Stimulated activated CD8-positive, alpha-beta memory T cell treated with anti-CD3 and anti-CD28 coated beads, Interleukin-4, amount 100 ng/mL, for 1 hour (primary cell): ENCODE data around the gene AMD1.
"Not testable (repeated sequence)": the region's sequence is repeated elsewhere in the genome, so short reads cannot be mapped to it uniquely, and the experiment has no call there.

ENCODE experiments used
- DNase-seq, 2 donors: peaks; one replicate each; pipeline ENCODE4 v3.0.0-alpha.2; 2020; ENCODE audit warnings: low read depth in 2 of 2, low spot score in 1 of 2

AMD1 gene

DNA sequence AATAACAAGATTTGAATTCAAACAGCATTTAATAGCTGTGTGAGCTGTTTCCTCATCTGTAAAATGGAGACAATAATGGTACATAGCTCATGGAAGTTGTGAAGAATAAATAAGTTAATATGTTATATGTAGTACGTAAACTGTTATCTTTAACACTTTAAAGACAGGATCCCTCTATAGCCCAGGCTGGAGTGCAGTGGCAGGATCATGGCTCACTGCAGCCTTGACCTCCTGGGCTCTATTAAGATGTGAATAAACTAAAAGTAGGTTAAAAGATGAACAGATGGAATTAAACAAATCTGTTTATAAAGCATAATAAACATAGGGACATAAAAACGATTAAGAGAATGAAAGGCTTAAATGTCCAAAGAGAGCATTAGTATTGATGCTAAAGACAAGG is 3.0 kb downstream of the AMD1 start:
- no peak for DNase-seq

DNA sequence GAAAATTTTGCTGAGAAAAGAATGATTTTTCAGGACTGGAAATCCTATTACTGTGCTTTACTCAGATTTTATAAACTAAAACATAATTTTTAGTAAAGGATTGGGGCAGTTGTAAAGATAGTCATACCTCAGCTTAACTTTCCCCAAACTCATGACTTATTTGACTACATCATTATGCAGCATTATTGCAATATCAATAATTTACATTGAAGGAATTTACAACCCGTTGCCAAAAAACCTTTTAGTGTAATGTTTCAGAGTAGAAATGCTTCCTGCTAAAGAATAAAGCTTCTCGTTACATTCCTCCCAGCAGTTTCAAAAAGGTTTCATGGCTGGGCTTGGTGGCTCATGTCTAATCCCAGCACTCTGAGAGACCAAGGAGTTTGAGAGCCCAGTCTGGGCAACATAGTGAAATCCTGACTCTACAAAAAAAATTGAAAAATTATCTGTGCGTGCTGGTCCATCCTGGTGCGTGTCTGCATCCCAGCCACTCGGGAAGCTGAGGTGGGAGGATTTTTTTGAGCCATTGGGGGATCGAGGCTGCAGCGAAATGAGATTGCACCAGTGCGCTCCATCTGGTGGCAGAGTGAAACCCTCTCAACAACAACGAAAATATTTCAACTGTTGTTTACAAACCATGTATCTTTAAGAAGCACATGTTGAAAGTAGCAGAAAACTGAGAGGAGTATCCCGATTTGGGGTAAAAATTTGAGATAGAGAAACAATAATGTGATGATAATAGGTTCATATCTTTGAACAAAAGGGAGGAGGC is 4.4 kb downstream of the AMD1 start:
- DNase-seq = peak in 1 of 2 donors; percentile 8

DNA sequence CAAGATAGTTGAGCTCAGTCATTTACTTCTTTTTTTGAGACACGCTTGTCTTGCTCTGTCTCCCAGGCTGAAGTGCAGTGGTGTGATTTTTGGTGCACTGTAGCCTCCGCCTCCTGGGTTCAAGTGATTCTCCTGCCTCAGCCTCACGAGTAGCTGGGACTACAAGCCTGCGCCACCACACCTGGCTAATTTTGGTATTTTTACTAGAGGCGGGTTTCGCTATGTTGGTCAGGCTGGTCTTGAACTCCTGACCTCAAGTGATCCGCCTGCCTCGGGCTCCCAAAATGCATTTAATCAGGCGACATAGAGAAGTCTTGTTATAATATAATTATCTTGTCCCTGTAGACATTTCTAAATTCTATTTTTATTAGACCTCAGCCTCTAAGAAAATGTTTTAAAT is 6.1 kb downstream of the AMD1 start:
- no peak for DNase-seq

DNA sequence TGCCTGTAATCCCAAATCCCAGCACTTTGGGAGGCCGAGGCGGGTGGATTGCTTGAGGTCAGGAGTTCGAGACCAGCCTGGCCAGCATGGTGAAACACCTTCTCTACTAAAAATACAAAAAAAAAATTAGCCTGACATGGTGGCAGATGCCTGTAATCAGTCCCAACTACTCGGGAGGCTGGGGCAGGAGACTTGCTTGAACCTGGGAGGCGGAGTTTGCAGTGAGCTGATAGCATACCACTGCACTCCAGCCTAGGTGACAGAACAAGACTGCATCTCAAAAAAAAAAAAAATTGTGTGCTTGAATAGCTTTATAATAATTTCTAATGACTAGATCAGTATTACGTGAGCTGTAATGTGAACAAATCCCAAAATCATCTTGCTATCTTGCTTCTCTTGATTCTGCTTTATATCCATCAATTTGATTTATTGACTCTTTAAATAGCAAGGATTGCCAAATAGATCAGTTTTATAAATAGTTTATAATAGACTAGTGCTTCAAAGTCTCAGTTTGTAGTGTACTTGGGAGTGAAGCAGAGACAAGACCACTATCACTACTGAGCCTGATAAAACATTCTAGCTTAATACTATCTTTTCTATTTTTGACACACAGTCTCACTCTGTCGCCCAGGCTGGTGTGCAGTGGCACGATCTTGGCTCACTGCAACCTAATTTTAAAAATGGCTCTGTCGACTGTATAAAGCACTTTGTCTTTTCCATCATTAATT is 7.1 kb downstream of the AMD1 start:
- no peak for DNase-seq

DNA sequence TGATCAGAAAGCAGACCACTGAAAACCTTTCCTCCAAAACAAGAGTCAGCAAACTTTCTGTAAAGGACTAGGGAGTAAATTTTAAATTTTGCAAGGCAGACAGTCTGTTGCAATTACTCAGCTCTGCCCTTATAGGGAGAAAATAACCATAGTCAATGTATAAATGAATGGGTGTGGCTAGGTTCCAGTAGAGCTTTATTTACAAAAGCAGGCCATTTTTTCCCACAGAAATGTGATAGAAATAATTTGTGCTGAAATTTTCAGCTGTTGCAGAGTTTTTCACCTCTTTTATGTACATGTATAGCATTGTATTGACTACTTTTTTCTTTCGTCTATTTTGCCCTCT is 7.7 kb downstream of the AMD1 start:
- DNase-seq = no peak

DNA sequence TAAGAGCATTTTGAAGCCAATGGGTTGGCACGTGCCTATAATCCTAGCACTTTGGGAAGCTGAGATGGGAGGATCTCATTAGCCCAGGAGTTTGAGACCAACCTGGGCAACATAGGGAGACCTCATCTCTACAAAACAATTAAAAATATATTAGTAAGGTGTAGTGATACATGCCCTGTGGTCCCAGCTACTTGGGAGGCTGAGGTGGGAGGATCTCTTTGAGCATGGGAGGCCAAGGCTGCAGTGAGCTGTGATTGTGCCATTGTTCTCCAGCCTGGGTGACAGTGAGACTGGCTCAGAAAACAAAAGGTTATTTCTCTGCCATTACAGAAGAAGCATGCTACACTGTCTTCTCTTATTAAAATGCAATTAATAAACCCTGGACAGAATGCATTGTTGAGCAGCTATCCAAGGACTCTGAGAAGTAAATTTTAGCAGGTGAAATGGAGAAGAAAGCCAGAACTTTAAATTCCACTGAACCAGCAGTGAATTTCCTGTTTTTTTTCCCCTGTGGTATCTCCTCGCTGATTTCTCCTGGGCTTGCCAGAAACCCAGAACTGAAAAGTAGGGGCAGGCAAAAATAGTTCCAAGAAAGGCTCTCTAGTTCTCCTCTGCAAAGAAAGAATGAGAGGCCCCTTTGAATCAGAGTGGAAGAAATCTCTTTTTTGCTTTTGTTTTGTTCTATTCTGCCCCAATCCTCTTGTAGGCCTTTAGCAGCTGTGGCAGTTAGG is 8.4 kb downstream of the AMD1 start:
- no peak for DNase-seq

DNA sequence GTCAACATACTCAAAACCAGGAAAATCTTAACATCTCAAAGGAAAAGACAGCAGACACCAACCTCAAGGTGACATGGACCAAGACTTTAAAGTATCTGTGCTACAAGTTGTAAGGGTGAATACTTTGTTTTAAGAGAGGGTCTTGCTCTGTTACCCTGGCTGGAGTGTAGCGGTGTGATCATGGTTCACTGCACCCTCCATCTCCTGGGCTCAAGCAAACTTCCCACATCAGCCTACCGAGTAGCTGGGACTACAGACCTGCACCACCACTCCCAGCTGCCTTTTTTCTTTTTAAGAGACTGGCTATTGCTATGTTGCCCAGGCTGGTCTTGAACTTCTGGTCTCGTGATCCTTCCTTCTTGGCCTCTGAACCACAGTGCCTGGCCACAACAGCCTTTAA is 9.7 kb downstream of the AMD1 start:
- DNase-seq = no peak

DNA sequence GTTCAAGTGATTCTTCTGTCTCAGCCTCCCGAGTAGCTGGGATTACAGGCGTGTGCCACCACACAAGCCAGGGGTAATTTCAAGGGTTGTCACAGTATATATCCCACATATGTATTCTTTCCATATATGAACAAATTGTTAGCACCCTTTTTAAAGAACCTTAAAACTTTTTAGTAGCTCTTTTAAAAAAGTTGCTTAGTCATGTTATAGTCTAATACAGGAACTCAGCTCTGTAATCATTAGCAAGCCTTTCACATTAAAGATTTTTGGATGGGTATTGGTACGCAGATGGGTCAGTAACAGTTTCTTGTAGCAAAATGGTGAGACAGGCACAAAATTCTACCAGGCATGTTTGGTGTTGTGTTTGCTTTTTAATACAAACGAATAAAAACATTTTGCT is 10.9 kb downstream of the AMD1 start:
- no peak for DNase-seq

DNA sequence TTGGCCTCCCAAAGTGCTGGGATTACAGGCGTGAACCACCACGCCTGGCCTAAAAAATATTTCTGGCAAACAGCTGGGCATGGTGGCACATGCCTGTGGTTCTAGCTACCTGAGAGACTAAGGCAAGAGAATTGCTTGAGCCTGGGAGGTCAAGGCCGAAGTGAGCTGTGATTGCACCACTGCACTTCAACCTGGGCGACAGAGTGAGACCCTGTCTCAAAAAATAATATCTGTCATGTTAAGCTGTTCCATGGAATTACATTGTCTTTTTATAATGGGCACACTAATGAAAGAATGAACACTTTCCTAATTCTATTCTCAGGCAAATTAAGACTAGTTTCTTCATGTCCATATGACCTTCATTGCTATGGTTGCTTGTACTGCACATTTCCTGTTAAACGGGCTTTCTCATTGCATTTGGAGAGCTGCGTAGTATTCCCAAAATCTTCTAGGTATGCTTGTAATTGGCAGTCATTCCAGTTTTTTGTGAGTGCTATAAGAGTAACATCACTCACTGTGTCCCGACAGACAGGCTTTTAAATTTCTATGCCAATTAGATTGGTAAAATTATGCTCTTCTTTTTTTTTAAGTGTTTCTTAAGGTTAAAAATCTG is 12.1 kb downstream of the AMD1 start:
- DNase-seq = no peak

DNA sequence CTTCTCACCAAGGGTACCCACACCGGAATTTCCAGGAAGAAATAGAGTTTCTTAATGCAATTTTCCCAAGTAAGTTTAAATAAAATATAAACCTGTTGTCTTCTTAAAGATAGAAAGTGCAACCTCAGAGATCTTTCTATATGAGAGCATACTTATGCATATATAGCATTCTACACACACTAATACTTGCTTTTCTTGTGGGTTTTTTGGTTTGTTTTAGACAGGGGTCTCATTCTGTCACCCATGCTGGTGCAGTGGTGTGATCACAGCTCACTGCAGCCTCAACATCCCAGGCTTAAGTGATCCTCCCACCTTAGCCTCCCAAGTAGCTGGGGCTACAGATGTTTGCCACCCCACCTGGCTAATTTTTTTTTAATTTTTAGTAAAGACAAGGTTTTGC is 15.7 kb downstream of the AMD1 start:
- DNase-seq = no peak

DNA sequence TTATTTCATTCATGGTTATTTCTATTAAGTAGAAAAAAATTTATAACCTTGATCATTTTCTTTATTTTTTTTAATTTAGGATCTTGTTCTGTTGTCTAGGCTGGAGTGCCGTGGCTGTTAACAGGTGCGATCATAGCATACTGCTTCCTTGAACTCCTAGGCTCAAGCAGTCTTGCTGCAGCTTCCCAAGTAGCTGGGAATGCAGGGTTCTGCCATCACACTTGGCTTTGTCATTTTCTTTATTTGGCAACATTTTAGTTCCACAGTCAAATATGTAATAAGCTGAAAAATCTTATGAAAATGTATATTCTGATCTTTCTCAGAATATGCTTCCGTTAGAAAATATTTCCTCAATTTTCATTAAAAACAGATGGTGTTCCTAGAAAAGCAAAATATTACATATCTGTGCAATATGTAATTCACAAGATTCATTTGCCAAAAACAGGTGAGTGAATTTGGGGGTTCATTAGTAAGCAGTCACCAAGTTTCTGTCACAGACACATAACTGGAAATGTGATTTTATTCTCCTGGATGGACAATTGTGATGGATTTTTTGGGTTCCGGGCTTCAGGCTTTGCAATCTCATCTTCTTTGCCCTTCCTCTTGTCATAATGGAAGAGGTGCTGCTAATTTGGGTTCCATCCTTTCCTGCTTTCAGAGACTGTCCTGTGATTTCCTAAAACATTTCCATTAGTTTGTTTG is 21.5 kb downstream of the AMD1 start:
- DNase-seq = no peak

DNA sequence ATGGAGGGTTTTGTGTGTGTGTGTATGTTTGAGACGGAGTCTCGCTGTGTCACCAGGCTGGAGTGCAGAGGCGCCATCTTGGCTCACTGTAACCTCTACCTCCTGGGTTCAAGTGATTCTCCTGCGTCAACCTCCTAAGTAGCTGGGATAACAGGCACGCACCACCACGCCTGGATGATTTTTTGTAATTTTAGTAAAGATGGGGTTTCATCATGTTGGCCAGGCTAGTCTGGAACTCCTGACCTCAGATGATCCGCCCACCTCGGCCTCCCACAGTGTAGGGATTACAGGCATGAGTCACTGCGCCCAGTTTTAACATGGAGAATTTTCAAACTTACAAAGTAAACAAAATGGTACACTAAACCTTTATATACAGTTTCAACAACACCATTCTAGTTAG is 22.8 kb downstream of the AMD1 start:
- no peak for DNase-seq

DNA sequence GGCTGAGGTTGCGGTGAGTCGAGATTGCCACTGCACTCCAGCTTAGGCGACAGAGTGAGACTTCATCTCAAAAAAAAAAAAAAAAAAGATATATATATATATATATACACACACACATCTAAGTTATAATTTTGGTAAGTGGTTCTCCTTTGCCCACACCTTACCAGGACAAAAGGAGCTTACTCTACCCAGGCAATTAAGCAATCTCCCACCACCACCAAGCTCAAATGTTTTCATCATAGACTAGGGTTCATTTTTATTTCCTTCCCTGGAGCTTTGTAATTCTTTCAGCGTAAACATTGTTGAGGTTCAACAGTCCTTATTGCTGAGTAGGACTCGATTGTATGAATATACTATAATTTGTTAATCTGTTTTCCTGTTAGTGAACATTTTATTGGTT is 23.5 kb downstream of the AMD1 start:
- no peak for DNase-seq

DNA sequence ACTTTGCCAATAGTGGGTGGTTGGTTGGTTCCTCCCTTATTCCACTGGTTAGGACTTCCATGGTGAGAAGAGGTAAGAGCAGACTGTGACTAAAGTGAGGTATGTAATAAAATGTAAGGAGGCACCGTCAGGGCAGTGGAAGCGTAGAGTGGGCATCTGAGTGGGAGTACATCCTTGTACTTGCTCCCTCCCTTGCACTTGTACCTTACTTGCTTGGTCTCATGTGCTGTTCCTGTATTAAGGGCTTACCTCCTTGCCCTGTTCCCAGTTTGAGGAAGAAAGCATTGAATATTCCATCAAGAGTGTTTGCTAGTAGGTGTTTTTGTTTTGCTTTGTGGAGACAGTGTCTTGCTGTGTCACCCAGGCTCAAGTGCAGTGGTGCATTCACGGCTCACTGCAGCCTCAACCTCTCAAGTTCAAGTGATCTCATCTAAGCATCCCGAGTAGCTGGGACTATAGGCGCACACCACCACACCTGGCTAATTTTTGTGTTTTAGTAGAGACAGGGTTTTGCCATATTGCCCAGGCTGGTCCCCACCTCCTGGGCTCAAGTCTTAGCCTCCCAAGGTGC is 25.5 kb downstream of the AMD1 start:
- DNase-seq = no peak

DNA sequence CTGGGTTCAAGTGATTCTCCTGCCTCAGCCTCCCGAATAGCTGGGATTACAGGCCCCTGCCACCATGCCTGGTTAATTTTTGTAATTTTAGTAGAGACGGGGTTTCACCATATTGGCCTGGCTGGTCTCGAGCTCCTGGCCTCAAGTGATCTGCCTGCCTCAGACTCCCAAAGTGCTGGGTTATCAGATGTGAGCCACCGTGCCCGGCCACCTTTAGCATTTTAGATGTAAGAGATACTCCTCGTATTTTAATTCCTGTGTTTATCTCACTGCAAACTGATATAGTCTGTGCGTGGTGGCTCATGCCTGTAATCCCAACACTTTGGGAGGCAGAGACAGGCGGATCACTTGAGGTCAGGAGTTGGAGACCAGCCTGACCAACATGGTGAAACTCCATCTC is 27.0 kb downstream of the AMD1 start:
- DNase-seq = not testable (repeated sequence)

DNA sequence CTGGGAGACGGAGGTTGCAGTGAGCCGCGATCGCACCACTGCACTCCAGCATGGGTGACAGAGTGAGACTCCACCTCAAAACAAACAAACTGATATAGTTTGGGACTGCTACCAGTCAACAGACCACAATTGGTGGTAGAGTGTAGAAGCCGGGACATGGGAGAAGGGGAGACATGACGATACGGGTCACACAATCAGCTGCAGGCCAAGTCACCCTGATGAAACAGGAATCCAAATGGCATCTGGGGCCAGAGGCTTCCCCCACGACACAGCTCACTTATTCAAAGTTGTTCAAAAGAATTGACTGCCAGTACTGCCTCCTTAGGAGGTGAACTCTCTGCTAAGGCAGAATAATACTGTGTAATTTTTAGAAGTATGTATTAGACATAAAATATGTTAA is 27.5 kb downstream of the AMD1 start:
- no peak for DNase-seq

DNA sequence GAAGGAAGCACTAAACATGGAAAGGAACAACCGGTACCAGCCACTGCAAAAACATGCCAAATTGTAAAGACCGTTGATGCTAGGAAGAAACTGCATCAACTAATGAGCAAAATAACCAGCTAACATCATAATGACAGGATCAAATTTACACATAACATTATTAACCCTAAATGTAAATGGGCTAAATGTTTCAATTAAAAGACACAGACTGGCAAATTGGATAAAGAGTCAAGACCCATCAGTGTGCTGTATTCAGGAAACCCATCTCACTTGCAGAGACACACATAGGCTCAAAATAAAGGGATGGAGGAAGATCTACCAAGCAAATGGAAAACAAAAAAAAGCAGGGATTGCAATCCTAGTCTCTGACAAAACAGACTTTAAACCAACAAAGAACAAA is 31.7 kb downstream of the AMD1 start:
- DNase-seq = not testable (repeated sequence)

DNA sequence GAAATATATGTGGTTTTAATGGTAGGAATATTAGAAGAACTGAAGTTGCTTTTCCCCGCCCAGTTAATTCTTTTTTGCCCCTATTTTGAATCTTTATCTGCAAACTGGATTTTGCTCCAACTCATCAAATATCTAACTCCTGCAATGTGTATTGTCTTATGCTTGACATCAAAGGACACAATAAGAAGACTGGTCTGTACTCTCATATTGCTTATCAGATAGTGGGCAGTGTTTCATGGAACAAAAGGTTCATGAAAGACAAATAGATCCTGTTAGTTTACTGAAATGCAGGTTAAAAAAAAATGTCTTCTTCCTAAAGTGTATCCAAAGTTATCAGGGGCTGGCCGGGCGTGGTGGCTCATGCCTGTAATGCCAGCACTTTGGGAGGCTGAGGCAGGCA is 56.2 kb downstream of the AMD1 start:
- no peak for DNase-seq

DNA sequence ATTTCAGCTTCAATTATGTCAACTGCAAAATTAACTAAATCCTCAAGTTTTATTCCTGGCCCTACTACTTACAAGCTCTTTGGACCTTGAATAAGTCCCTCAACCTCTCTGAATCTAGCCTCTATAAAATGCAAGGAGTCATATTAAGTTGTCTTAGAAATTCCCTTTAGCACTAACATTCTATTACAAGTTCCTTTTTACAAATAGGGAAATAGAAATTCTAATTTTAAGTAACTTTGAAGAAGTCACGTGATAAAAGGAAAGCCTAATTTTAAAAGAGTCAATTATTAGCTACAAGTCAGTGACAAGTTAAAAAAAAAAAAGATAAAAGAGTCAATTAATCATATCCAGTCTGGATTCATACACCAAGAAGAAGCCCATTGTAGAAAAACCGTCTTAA is 59.3 kb downstream of the AMD1 start:
- no peak for DNase-seq

DNA sequence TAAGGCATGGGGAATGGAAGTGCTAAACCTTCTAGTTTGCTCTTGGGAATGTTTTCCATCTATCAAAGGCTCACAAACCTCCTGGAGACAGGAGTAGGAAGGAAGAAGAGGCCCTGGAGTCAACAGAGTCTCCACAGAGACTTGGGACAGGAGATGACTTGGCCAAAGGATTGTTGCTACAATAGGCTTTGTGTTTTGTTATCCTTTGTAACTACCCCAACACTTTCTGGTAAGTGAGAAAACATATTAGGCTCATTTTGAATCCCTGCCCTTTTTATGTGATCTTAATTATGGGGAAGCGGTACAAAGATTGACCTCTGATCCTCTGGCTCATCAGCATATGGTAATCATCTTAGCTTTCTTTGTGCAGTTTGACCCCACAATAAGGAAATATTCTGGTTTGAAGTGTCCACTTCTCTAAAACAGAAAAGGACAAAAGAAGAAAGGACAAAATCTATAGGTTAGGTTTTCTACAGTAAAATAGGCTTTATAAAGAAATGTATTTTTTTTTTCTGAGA is 59.9 kb downstream of the AMD1 start:
- no peak for DNase-seq

DNA sequence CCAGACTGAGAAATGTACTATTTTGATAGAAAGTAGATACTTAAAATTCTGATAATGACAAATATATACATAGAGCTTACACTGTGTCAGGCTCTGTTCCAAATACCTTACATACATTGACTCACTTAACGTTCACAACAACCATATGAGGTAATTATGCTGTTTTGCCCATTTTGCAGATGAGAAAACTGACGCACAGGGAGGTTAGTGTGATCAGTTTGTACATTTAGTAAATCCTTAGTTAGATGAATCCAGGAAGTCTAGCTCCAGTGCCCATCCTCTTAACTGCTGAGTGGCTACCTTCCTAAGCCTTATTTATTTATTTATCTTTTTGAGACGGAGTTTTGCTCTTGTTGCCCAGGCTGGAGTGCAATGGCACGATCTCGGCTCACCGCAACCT is 60.6 kb downstream of the AMD1 start:
- no peak for DNase-seq
